ENCODE measurements around the gene SRGAP3. TPM values are rescaled to one million over a fixed set of nuclear protein-coding genes. Genes with fewer than 3 reads are reported as not detected.

The SRGAP3 gene
- total RNA-seq, 2 donors from 2014 or later, result 2.6 to 12.8 TPM

GRCh38 chr3:9080163-9080562 lies 169.3 kb downstream of the SRGAP3 start:
- H3K4me3 ChIP-seq, result no peak overlapping the region
- no peak overlapping the region for H3K27ac ChIP-seq
- no peaks in the 10 kb centered on the region for H3K9me3 ChIP-seq
- no peaks in the 10 kb centered on the region for H3K36me3 ChIP-seq
- no peak for ATAC-seq (ENCODE audit: insufficient number of reproducible peaks, low FRiP score, low read depth)
- H3K27me3 ChIP-seq (replicated peaks; ENCODE audit: insufficient read depth), result no peaks in the 10 kb centered on the region
- no peak for TF ChIP-seq CTCF (IDR thresholded peaks at IDR 0.05)
- H3K4me1 ChIP-seq (ENCODE audit: control insufficient read depth in 1 of 2, low read depth in 2 of 2), result no peaks in the 10 kb centered on the region
- DNase-seq (ENCODE audit: low spot score), result no peak

- H3K27ac ChIP-seq, result no peak overlapping the region
- TF ChIP-seq CTCF (IDR thresholded peaks at IDR 0.05), result no peak
- no peaks in the 10 kb centered on the region for H3K9me3 ChIP-seq
- no peaks in the 10 kb centered on the region for H3K4me1 ChIP-seq (ENCODE audit: control insufficient read depth in 1 of 2, low read depth in 2 of 2)
- no peaks in the 10 kb centered on the region for H3K36me3 ChIP-seq
- no peak overlapping the region for H3K4me3 ChIP-seq
- no peak for DNase-seq (ENCODE audit: low spot score)
- ATAC-seq (ENCODE audit: insufficient number of reproducible peaks, low FRiP score, low read depth), result no peak
- no peaks in the 10 kb centered on the region for H3K27me3 ChIP-seq (replicated peaks; ENCODE audit: insufficient read depth)
These were observed 169.8 kb downstream of the SRGAP3 start for GRCh38 chr3:9079676-9080075.

- ATAC-seq (ENCODE audit: insufficient number of reproducible peaks, low FRiP score, low read depth) (no peak), DNase-seq (ENCODE audit: low spot score) (no peak)
- Histone ChIP-seq H3K4me3 (no peak overlapping the region), H3K9me3 (no peaks in the 10 kb centered on the region), H3K4me1 (ENCODE audit: control insufficient read depth in 1 of 2, low read depth in 2 of 2) (no peaks in the 10 kb centered on the region), H3K27ac (no peak overlapping the region), H3K27me3 (replicated peaks; ENCODE audit: insufficient read depth) (no peaks in the 10 kb centered on the region), H3K36me3 (no peaks in the 10 kb centered on the region)
- peak; percentile 11 for TF ChIP-seq CTCF (IDR thresholded peaks at IDR 0.05)
These were observed 170.7 kb downstream of the SRGAP3 start for GRCh38 chr3:9078561-9079240.

GRCh38 chr3:9077029-9077428 lies 172.4 kb downstream of the SRGAP3 start:
- TF ChIP-seq CTCF (IDR thresholded peaks at IDR 0.05), result no peak
- ATAC-seq (ENCODE audit: insufficient number of reproducible peaks, low FRiP score, low read depth) (no peak), DNase-seq (ENCODE audit: low spot score) (no peak)

GRCh38 chr3:9075762-9076161 lies 173.7 kb downstream of the SRGAP3 start:
- Histone ChIP-seq H3K36me3 (no peaks in the 10 kb centered on the region), H3K9me3 (no peaks in the 10 kb centered on the region), H3K4me3 (no peak overlapping the region), H3K27me3 (replicated peaks; ENCODE audit: insufficient read depth) (no peaks in the 10 kb centered on the region), H3K4me1 (ENCODE audit: control insufficient read depth in 1 of 2, low read depth in 2 of 2) (peaks cover 3 to 5% of the 10 kb centered on the region in 2 donors), H3K27ac (no peak overlapping the region)
- ATAC-seq (ENCODE audit: insufficient number of reproducible peaks, low FRiP score, low read depth), result no peak
- TF ChIP-seq CTCF (IDR thresholded peaks at IDR 0.05), result no peak
- DNase-seq (ENCODE audit: low spot score), result no peak

More at GRCh38 chr3:9077029-9077428, 172.4 kb downstream of the SRGAP3 start:
- H3K27ac ChIP-seq, result no peak overlapping the region
- H3K27me3 ChIP-seq (replicated peaks; ENCODE audit: insufficient read depth), result no peaks in the 10 kb centered on the region
- H3K4me3 ChIP-seq, result no peak overlapping the region
- H3K9me3 ChIP-seq, result no peaks in the 10 kb centered on the region
- H3K36me3 ChIP-seq, result no peaks in the 10 kb centered on the region
- peaks cover 3 to 5% of the 10 kb centered on the region in 2 donors for H3K4me1 ChIP-seq (ENCODE audit: control insufficient read depth in 1 of 2, low read depth in 2 of 2)

All from thoracic aorta (tissue), 2 donors.